PFSK-1 (cell line): ENCODE data around the gene IGF1R.

Source experiments
- POLR2AphosphoS5 ChIP-seq: IDR thresholded peaks from 2 replicates; pipeline ENCODE4 v1.6.1; 2012; ENCODE audit warnings: low read depth, mild to moderate bottlenecking, control low read depth, low read length, moderate library complexity
- REST ChIP-seq, 2 experiments: IDR thresholded peaks; 2 replicates each; pipeline versions ENCODE4 v1.6.1 to v1.8.0; 2011 to 2012; ENCODE audit warnings: low read depth in 2 of 2, low read length in 2 of 2, control low read depth in 1 of 2, inconsistent platforms in 1 of 2, mild to moderate bottlenecking in 1 of 2, moderate library complexity in 1 of 2; ENCODE audit not compliant: insufficient read depth in 1 of 2
- SIN3A ChIP-seq: IDR thresholded peaks from 2 replicates; pipeline ENCODE4 v1.6.1; 2012; ENCODE audit warnings: mild to moderate bottlenecking, low read length, moderate library complexity, borderline replicate concordance; ENCODE audit not compliant: insufficient read depth
- TAF1 ChIP-seq: IDR thresholded peaks from 2 replicates; pipeline ENCODE4 v1.6.1; 2012; ENCODE audit warnings: low read length, control low read depth, borderline replicate concordance; ENCODE audit not compliant: insufficient read depth

GRCh38 chr15:98611808-98612207, 36.5 kb upstream of the IGF1R start:
- no peak for TF ChIP-seq SIN3A
- TF ChIP-seq POLR2AphosphoS5 = no peak
- TF ChIP-seq REST (IDR thresholded peaks at IDR 0.05; ENCODE audit: insufficient read depth in 1 of 2, low read depth in 2 of 2, low read length in 2 of 2) = no peak
- no peak for TF ChIP-seq TAF1
